Hematopoietic multipotent progenitor cell (in vitro differentiated cells): ENCODE data around the gene ALDH6A1. TPM values are rescaled to one million over a fixed set of nuclear protein-coding genes. Genes with fewer than 3 reads are reported as not detected.
A peak's percentile ranks its signal among the peaks of the same experiment; 100 is the strongest.

ENCODE experiments used
- DNase-seq, 3 donors: peaks; one replicate each; pipeline ENCODE4 v3.0.0-alpha.2; 2011 to 2015; ENCODE audit warnings: low read depth in 2 of 3, low spot score in 2 of 3
- total RNA-seq: library from RNA; depleted of rRNA; stranded (reverse); fragments of >200 nt; gene quantifications from one replicate; pipeline ENCODE4 v1.2.3, GENCODE V29; 2012

Gene ALDH6A1
- total RNA-seq, 1 donor, result 20.5 TPM

- no peak for DNase-seq
Measured at GRCh38 chr14:74062809-74063150, 21.5 kb downstream of the ALDH6A1 start.

GRCh38 chr14:74049876-74050495, 34.3 kb downstream of the ALDH6A1 start:
- peak in 1 of 3 donors; percentile 31 for DNase-seq

GRCh38 chr14:74048281-74048680, 36.0 kb downstream of the ALDH6A1 start:
- no peak for DNase-seq

- DNase-seq, result no peak
Measured at GRCh38 chr14:74045522-74045921, 38.7 kb downstream of the ALDH6A1 start.

GRCh38 chr14:74042296-74042695, 42.0 kb downstream of the ALDH6A1 start:
- DNase-seq, result no peak

GRCh38 chr14:74038020-74038859, 46.0 kb downstream of the ALDH6A1 start:
- DNase-seq, result peak; percentile 14 to 78 (median 45)

GRCh38 chr14:74035556-74035955, 48.7 kb downstream of the ALDH6A1 start:
- no peak for DNase-seq

- no peak for DNase-seq
Measured at GRCh38 chr14:74034572-74034971, 49.7 kb downstream of the ALDH6A1 start.

GRCh38 chr14:74029136-74029535, 55.1 kb downstream of the ALDH6A1 start:
- no peak for DNase-seq

GRCh38 chr14:74022346-74022745, 61.9 kb downstream of the ALDH6A1 start:
- DNase-seq, result no peak

GRCh38 chr14:74019408-74020137, 64.7 kb downstream of the ALDH6A1 start:
- no peak for DNase-seq

- peak; percentile 83 to 91 (median 91) for DNase-seq
Measured at GRCh38 chr14:74018586-74019407, 65.5 kb downstream of the ALDH6A1 start, which contains the start of the genes BBOF1 and ENTPD5. BBOF1 (plus strand) TSS chr14:74019349; CDS start chr14:74019479, 130 bp downstream. ENTPD5 (minus strand) TSS chr14:74019288; CDS start chr14:73988102, 31,186 bp downstream.

- peak in 2 of 3 donors; percentile 7 to 47 for DNase-seq
Measured at GRCh38 chr14:74018174-74018585, 66.1 kb downstream of the ALDH6A1 start.

- no peak for DNase-seq
Measured at GRCh38 chr14:74015963-74016362, 68.3 kb downstream of the ALDH6A1 start.

GRCh38 chr14:74015176-74015575, 69.1 kb downstream of the ALDH6A1 start:
- DNase-seq, result peak in 2 of 3 donors; percentile 51 to 67

- no peak for DNase-seq
Measured at GRCh38 chr14:74014299-74014698, 70.0 kb downstream of the ALDH6A1 start.

GRCh38 chr14:74008843-74009499, 75.3 kb downstream of the ALDH6A1 start:
- no peak for DNase-seq
